GM18520 (cell line): Measurements from ENCODE around the gene TXN.
"Not testable (repeated sequence)": the region's sequence is repeated elsewhere in the genome, so short reads cannot be mapped to it uniquely, and the experiment has no call there.

Source experiments
- ATAC-seq: cut with Tn5 transposase; IDR thresholded peaks from one replicate; pipeline ENCODE4 v1.9.1; 2021; ENCODE audit not compliant: unreplicated experiment

The TXN gene

GRCh38 chr9:110214090-110214489 is 42.2 kb downstream of the TXN start:
- no peak for ATAC-seq

- ATAC-seq: no peak
Observed at GRCh38 chr9:110213413-110214044, 42.8 kb downstream of the TXN start.

GRCh38 chr9:110208031-110208430 is 48.3 kb downstream of the TXN start, which contains the start of gene C9orf152:
Gene C9orf152, minus strand, starts transcription at chr9:110208159. Its CDS starts 580 bp downstream, at chr9:110207579.
- no peak for ATAC-seq

GRCh38 chr9:110207071-110207641 is 49.2 kb downstream of the TXN start:
- ATAC-seq: no peak

GRCh38 chr9:110206389-110206788 is 49.9 kb downstream of the TXN start:
- ATAC-seq: no peak

GRCh38 chr9:110205612-110206011 is 50.7 kb downstream of the TXN start:
- not testable (repeated sequence) for ATAC-seq

GRCh38 chr9:110202232-110202631 is 54.1 kb downstream of the TXN start:
- no peak for ATAC-seq

GRCh38 chr9:110199643-110200042 is 56.7 kb downstream of the TXN start:
- ATAC-seq: no peak

GRCh38 chr9:110198357-110198756 is 58.0 kb downstream of the TXN start:
- ATAC-seq: no peak

- ATAC-seq: no peak
Observed at GRCh38 chr9:110197330-110198187, 58.7 kb downstream of the TXN start.

- ATAC-seq: not testable (repeated sequence)
Observed at GRCh38 chr9:110196084-110196499, 60.2 kb downstream of the TXN start.
